Adrenal gland (tissue), 12 donors: Measurements from ENCODE around the gene OR2H2. TPM values are rescaled to one million over a fixed set of nuclear protein-coding genes. Genes with fewer than 3 reads are reported as not detected.

Experiments
- DNase-seq, 7 donors: peaks; one replicate each; pipeline ENCODE4 v3.0.0-alpha.2; 2019 to 2020
- H3K27ac ChIP-seq, 5 donors: fragments of 200-600 bp; sonication (generic) in 4 of 5; 1 replicate in 3 of 5; 2 replicates in 2 of 5; pipeline versions ENCODE4 v1.5.1 to v1.8.0; 2016 to 2020; ENCODE audit warnings: mild to moderate bottlenecking in 1 of 5
- H3K27me3 ChIP-seq: fragments of 200-600 bp; 2 replicates; pipeline ENCODE4 v1.8.0; 2021
- H3K36me3 ChIP-seq, 2 donors: fragments of 200-600 bp; replicated peaks in 1 of 2; 1 replicate in 1 of 2; 2 replicates in 1 of 2; pipeline versions ENCODE4 v1.5.1 to v1.8.0; 2018 to 2022
- H3K4me1 ChIP-seq, 2 donors: fragments of 200-600 bp; replicated peaks in 1 of 2; 1 replicate in 1 of 2; 2 replicates in 1 of 2; pipeline versions ENCODE4 v1.5.1 to v1.8.0; 2018 to 2021
- H3K4me3 ChIP-seq, 4 donors: fragments of 200-600 bp; sonication (generic) in 3 of 4; one replicate each; pipeline ENCODE4 v1.5.1; 2016 to 2018
- H3K9me3 ChIP-seq, 3 donors: fragments of 200-600 bp; sonication (generic) in 1 of 3; replicated peaks in 1 of 3; 1 replicate in 2 of 3; 2 replicates in 1 of 3; pipeline versions ENCODE4 v1.5.1 to v1.8.0; 2016 to 2021
- POLR2A ChIP-seq, 2 donors: fragments of 450-650 bp; IDR thresholded peaks; one replicate each; pipeline ENCODE4 v1.6.1; 2017; ENCODE audit warnings: antibody characterized with exemption in 2 of 2, mild to moderate bottlenecking in 2 of 2, moderate library complexity in 1 of 2
- WGBS, 4 donors: extraction: QIAGEN DNeasy Blood & Tissue Kit in 2 of 4; methylation state at CpG; one replicate each; pipeline versions ENCODE4 v1.1.5 to v1.1.7; 2013 to 2017; 5-methylcytosine and 5-hydroxymethylcytosine counted together
- intact Hi-C, 2 donors: fragments of 100-400 bp; cut with DNase I; formaldehyde crosslinking; loops; one replicate each; pipeline versions ENCODE4 v1.14.1 to v1.15.0; 2022 to 2023
- polyA plus RNA-seq, 3 donors: library from polyadenylated mRNA; stranded (reverse); fragments of 200-250 nt in 2 of 3; fragments of 350-450 nt in 1 of 3; fragmentation: Illumina TruSeq in 1 of 3; extraction: RNeasy Lipid Tissue Mini Kit (QIAGEN cat#74804) in 1 of 3; gene quantifications; one replicate each; pipeline ENCODE4 v1.2.3, GENCODE V29; 2013 to 2014
- total RNA-seq, 9 donors: library from RNA; depleted of rRNA in 4 of 9; stranded (reverse); fragments of >200 nt in 4 of 9; fragments of 120-200 nt in 1 of 9; fragmentation: NEBNext Ultra II Directional in 1 of 9; extraction: Animal tissue kit (Norgen Biotek cat#: 25700) in 1 of 9; gene quantifications; one replicate each; pipeline versions ENCODE4 v1.1.0 to v1.2.4, GENCODE V29; 2013 to 2023
- TF ChIP-seq, protein P1 (sequence below), 6 experiments: fragments of 450-650 bp in 4 of 6; fragments of 200-600 bp in 2 of 6; sonication (generic) in 1 of 6; IDR thresholded peaks; 1 replicate in 5 of 6; 2 replicates in 1 of 6; pipeline versions ENCODE4 v1.5.1 to v1.8.0; 2016 to 2021; ENCODE audit warnings: antibody characterized with exemption in 6 of 6, mild to moderate bottlenecking in 2 of 6, moderate library complexity in 1 of 6
- donor health status: healthy with polysubstance abuse.
- donor health status: Bipolar disorder and iron deficiency.
- donor health status: DM: yes; HTN: yes; CAD: no.
- donor health status: DM: no; HTN: no; CAD: no.
- donor health status: DM: no; HTN: no; CAD: no.
- donor health status: DM: yes; HTN: yes; CAD: no.

Gene OR2H2
- total and polyA plus RNA-seq, 12 donors: not detected

- Histone ChIP-seq H3K4me1 (peaks cover 9 to 25% of the 10 kb centered on the region in 2 donors), H3K4me3 (no peak overlapping the region), H3K27ac (no peak overlapping the region), H3K9me3 (no peaks in the 10 kb centered on the region), H3K36me3 (no peaks in the 10 kb centered on the region), H3K27me3 (no peaks in the 10 kb centered on the region)
- no peak for DNase-seq
- 85 to 94% (median 89%) methylated on average over 2 of the region's 2 CpGs for WGBS, 4 donors
- TF ChIP-seq, protein P1, sequence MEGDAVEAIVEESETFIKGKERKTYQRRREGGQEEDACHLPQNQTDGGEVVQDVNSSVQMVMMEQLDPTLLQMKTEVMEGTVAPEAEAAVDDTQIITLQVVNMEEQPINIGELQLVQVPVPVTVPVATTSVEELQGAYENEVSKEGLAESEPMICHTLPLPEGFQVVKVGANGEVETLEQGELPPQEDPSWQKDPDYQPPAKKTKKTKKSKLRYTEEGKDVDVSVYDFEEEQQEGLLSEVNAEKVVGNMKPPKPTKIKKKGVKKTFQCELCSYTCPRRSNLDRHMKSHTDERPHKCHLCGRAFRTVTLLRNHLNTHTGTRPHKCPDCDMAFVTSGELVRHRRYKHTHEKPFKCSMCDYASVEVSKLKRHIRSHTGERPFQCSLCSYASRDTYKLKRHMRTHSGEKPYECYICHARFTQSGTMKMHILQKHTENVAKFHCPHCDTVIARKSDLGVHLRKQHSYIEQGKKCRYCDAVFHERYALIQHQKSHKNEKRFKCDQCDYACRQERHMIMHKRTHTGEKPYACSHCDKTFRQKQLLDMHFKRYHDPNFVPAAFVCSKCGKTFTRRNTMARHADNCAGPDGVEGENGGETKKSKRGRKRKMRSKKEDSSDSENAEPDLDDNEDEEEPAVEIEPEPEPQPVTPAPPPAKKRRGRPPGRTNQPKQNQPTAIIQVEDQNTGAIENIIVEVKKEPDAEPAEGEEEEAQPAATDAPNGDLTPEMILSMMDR (IDR thresholded peaks at IDR 0.05): no peak
- TF ChIP-seq POLR2A (IDR thresholded peaks at IDR 0.05): no peak
- intact Hi-C loops: no loop called here
These were observed 44.6 kb downstream of the OR2H2 start for GRCh38 chr6:29629571-29629970.

DNA sequence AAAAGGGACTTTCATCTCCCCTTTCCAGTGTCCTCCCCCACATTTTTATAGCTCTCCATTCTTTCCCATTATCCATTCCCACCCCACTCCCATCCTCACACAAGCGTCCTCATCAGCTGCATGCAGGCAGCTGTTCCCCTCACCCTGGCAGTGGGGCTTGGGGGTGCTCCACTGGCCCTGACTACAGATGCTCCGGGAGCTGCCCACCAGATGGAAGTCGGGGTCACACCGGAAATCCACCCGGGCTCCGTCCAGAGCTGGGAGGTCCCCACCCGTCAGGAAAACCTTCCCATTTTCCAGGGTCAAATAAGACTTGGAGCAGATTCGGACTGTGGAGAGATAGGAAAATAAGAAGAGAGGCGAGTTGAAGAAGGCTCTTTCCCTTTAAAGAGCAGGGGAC lies 45.4 kb downstream of the OR2H2 start:
- Histone ChIP-seq H3K36me3 (no peaks in the 10 kb centered on the region), H3K27me3 (no peaks in the 10 kb centered on the region), H3K9me3 (no peaks in the 10 kb centered on the region), H3K27ac (no peak overlapping the region), H3K4me3 (no peak overlapping the region), H3K4me1 (peaks cover 9 to 25% of the 10 kb centered on the region in 2 donors)
- intact Hi-C loops: no loop called here
- TF ChIP-seq, protein P1 (IDR thresholded peaks at IDR 0.05): no peak
- TF ChIP-seq POLR2A (IDR thresholded peaks at IDR 0.05): no peak
- WGBS, 4 donors: 83 to 87% (median 85%) methylated on average over 9 of the region's 9 CpGs
- no peak for DNase-seq

DNA sequence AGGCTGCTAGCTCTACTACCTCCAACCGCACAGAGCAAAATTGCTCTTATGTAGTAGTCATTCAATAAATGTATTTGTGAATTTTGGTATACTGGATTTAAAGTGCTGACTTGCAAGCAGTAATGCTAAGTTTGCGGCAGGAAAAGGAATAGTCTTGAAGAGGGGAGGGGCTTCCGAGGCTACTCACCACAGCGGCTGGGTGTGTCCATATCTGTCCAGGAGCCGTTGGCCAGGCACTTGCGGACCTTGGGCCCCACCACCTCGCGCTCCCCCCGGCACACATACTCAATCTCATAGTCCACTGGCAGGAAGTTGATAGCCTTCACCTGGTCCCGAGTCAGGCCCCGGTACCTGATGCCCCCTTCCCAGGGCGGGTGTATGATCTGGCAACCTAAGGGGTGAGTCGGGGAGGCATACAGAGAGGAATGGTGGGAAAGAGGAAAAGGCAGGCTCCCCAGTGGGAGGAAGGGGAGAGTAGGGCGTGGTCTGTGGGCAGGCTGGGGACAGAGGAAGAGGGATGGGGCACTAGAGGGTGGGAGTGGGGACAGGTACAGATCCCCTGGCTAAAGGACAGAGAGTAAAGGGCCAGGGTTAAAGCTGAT lies 46.4 kb downstream of the OR2H2 start:
- H3K9me3 ChIP-seq: no peaks in the 10 kb centered on the region
- DNase-seq: peak in 2 of 7 donors; percentile 24 to 46
- H3K36me3 ChIP-seq: no peaks in the 10 kb centered on the region
- WGBS, 4 donors: 73 to 82% (median 79%) methylated on average over 9 to 14 of the region's 14 CpGs
- peak overlapping the region in 1 of 4 donors; percentile 74 for H3K4me3 ChIP-seq
- TF ChIP-seq POLR2A (IDR thresholded peaks at IDR 0.05): no peak
- TF ChIP-seq, protein P1 (IDR thresholded peaks at IDR 0.05): no peak
- peaks cover 9 to 25% of the 10 kb centered on the region in 2 donors for H3K4me1 ChIP-seq
- H3K27me3 ChIP-seq: no peaks in the 10 kb centered on the region
- H3K27ac ChIP-seq: no peak overlapping the region
- intact Hi-C loops: no loop called here

DNA sequence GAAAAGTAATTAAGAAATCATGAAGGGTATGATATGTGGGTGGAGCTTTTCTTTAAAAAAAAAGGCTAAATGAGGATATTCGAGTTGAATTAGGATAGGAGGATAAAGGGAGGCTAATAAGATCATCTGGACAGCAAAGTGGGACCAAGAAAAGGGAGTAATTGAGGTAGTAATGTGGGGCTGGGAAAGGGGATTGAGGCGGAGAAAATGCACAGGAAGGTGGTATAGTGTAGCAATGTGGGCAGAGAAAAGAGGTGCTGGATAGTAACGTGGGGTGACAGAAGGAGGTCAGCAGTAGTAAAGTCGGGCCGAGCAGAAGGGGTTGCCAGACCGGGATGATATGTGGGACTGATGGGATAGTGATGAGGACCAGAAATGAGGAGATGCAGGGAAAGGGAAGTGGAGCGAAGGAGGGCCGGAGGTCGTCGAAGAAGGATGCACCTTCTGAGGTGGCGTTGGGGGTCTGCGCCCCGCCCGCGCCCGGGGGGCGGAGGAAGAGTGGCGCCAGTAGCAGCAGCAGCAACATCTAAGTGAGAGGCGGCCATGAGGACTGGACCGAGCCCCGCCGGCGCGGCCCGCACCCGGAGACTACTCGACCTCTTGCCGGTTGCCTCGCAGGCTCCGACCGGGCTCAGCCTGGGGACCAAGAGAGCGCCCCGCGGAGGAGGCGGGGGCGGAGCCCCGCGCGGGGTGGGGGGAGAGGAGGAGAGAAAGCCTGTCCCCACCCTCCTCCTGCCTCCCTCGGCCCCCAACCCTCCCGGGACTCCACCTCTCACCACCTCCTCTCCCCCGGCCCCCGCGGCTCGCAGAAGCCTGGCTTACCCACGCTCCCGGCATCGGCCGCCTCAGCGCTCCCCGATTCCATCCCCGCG lies 47.2 kb downstream of the OR2H2 start:
- intact Hi-C loops: no loop called here
- H3K4me3 ChIP-seq: peak overlapping the region; percentile 40 to 84 (median 78)
- no peaks in the 10 kb centered on the region for H3K9me3 ChIP-seq
- peak overlapping the region in 3 of 5 donors; percentile 16 to 75 (median 72) for H3K27ac ChIP-seq
- H3K36me3 ChIP-seq: no peaks in the 10 kb centered on the region
- peaks cover 9 to 25% of the 10 kb centered on the region in 2 donors for H3K4me1 ChIP-seq
- peak; percentile 42 to 77 (median 50) for DNase-seq
- TF ChIP-seq, protein P1 (IDR thresholded peaks at IDR 0.05): no peak
- no peak for TF ChIP-seq POLR2A (IDR thresholded peaks at IDR 0.05)
- H3K27me3 ChIP-seq: no peaks in the 10 kb centered on the region
- 4 to 14% (median 8%) methylated on average over 12 to 49 of the region's 53 CpGs for WGBS, 4 donors
